Gastrocnemius medialis (tissue), 4 donors: ENCODE measurements around the gene PAQR5.

ENCODE experiments used
- POLR2A ChIP-seq, 2 donors: fragments of 450-650 bp; IDR thresholded peaks; one replicate each; pipeline ENCODE4 v1.6.1; 2017; ENCODE audit warnings: antibody characterized with exemption in 2 of 2, mild to moderate bottlenecking in 2 of 2, moderate library complexity in 2 of 2
- TF ChIP-seq, protein P1 (sequence below), 5 experiments: fragments of 450-650 bp in 3 of 5; fragments of 200-600 bp in 2 of 5; sonication (generic) in 2 of 5; IDR thresholded peaks in 4 of 5; conservative IDR thresholded peaks in 1 of 5; 1 replicate in 4 of 5; 2 replicates in 1 of 5; pipeline ENCODE4 v1.5.1; 2016 to 2019; ENCODE audit warnings: antibody characterized with exemption in 5 of 5, mild to moderate bottlenecking in 3 of 5, moderate library complexity in 3 of 5

DNA sequence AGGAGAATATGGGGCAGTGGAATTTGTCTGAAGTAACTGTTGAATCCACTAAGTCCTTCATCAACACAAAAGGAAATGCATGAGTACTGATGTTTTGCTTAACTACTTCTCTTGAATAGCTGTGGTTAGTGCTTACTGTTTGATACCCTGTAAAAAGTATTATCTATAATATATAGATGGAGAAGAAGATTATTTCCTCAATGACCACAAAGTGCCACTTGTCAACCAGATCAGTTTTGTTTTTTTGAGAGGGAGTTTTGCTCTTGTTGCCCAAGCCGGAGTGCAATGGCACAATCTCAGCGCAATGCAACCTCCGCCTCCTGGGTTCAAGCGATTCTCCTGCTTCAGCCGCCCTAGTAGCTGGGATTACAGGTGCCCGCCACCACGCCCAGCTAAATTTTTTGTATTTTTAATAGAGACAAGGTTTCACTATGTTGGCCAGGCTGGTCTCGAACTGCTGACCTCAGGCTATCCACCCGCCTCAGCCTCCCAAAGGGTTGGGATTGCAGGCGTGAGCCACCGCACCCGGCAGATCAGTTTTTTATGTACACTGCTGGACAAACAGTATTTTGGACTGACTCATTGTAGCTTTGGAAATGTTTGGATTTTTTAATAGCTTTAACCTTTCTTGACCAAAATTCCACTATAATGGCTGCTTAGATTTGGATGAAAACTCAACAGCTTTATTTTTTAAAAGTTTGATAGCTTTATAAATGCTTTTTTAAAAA is 152.4 kb downstream of the PAQR5 start:
- TF ChIP-seq, protein P1, sequence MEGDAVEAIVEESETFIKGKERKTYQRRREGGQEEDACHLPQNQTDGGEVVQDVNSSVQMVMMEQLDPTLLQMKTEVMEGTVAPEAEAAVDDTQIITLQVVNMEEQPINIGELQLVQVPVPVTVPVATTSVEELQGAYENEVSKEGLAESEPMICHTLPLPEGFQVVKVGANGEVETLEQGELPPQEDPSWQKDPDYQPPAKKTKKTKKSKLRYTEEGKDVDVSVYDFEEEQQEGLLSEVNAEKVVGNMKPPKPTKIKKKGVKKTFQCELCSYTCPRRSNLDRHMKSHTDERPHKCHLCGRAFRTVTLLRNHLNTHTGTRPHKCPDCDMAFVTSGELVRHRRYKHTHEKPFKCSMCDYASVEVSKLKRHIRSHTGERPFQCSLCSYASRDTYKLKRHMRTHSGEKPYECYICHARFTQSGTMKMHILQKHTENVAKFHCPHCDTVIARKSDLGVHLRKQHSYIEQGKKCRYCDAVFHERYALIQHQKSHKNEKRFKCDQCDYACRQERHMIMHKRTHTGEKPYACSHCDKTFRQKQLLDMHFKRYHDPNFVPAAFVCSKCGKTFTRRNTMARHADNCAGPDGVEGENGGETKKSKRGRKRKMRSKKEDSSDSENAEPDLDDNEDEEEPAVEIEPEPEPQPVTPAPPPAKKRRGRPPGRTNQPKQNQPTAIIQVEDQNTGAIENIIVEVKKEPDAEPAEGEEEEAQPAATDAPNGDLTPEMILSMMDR (IDR thresholded peaks at IDR 0.05 in 4 of 5, conservative IDR thresholded peaks at IDR 0.05 in 1 of 5) = no peak
- no peak for TF ChIP-seq POLR2A (IDR thresholded peaks at IDR 0.05)
